ENCODE data around the gene PTPRF. TPM values are rescaled to one million over a fixed set of nuclear protein-coding genes. Genes with fewer than 3 reads are reported as not detected.

Gene PTPRF
- total and polyA plus RNA-seq, 3 experiments from 2014 or later: 0.39 to 0.47 TPM; not detected in 1

- H3K27ac Mint-ChIP-seq: no peak overlapping the region
- H3K4me3 ChIP-seq (ENCODE audit: low read length): peak overlapping the region; percentile 19
- H3K27me3 ChIP-seq (ENCODE audit: insufficient read depth, low read length, poor library complexity, severe bottlenecking): no peaks in the 10 kb centered on the region
- no peak overlapping the region for H3K27ac ChIP-seq (ENCODE audit: low read depth, low read length)
- H3K4me3 Mint-ChIP-seq: peak overlapping the region in 5 of 7 donors; percentile 33 to 75 (median 41)
- ChIA-PET CTCF (no interaction called here), POLR2A (no interaction called here)
- no peaks in the 10 kb centered on the region for H3K36me3 ChIP-seq (ENCODE audit: insufficient read depth, low read length)
- H3K27me3 Mint-ChIP-seq: peaks cover 9 to 26% of the 10 kb centered on the region in 2 donors
- H3K36me3 Mint-ChIP-seq: no peaks in the 10 kb centered on the region
- no peaks in the 10 kb centered on the region for H3K9me3 Mint-ChIP-seq
- peaks cover 0 to 7% (median 0%) of the 10 kb centered on the region in 3 donors for H3K4me1 Mint-ChIP-seq
- no peak for DNase-seq
- H3K9me3 ChIP-seq (ENCODE audit: low read length): no peaks in the 10 kb centered on the region
- H3K4me1 ChIP-seq (ENCODE audit: insufficient read depth, low read length): peaks cover 5% of the 10 kb centered on the region
Measured at GRCh38 chr1:43564551-43565348, 34.1 kb downstream of the PTPRF start.

- H3K4me1 ChIP-seq (ENCODE audit: insufficient read depth, low read length): peaks cover 5% of the 10 kb centered on the region
- ChIA-PET CTCF (no interaction called here), POLR2A (no interaction called here)
- H3K27me3 ChIP-seq (ENCODE audit: insufficient read depth, low read length, poor library complexity, severe bottlenecking): no peaks in the 10 kb centered on the region
- peaks cover 0 to 7% (median 0%) of the 10 kb centered on the region in 3 donors for H3K4me1 Mint-ChIP-seq
- H3K27ac ChIP-seq (ENCODE audit: low read depth, low read length): no peak overlapping the region
- no peaks in the 10 kb centered on the region for H3K9me3 ChIP-seq (ENCODE audit: low read length)
- H3K27me3 Mint-ChIP-seq: peaks cover 9 to 26% of the 10 kb centered on the region in 2 donors
- H3K27ac Mint-ChIP-seq: peak overlapping the region in 1 of 8 donors; percentile 24
- no peaks in the 10 kb centered on the region for H3K9me3 Mint-ChIP-seq
- H3K36me3 ChIP-seq (ENCODE audit: insufficient read depth, low read length): no peaks in the 10 kb centered on the region
- DNase-seq: peak in 2 of 5 donors; percentile 8 to 15
- H3K4me3 ChIP-seq (ENCODE audit: low read length): peak overlapping the region; percentile 19
- H3K36me3 Mint-ChIP-seq: no peaks in the 10 kb centered on the region
- peak overlapping the region; percentile 30 to 75 (median 58) for H3K4me3 Mint-ChIP-seq
Measured at GRCh38 chr1:43565600-43566360, 35.1 kb downstream of the PTPRF start.

GRCh38 chr1:43566382-43567044 lies 35.8 kb downstream of the PTPRF start:
- no peak for DNase-seq
- peak overlapping the region; percentile 52 to 73 (median 54) for H3K4me3 Mint-ChIP-seq
- no peaks in the 10 kb centered on the region for H3K9me3 Mint-ChIP-seq
- no peaks in the 10 kb centered on the region for H3K36me3 Mint-ChIP-seq
- Histone ChIP-seq H3K36me3 (ENCODE audit: insufficient read depth, low read length) (no peaks in the 10 kb centered on the region), H3K27me3 (ENCODE audit: insufficient read depth, low read length, poor library complexity, severe bottlenecking) (no peaks in the 10 kb centered on the region), H3K4me1 (ENCODE audit: insufficient read depth, low read length) (peaks cover 5% of the 10 kb centered on the region), H3K27ac (ENCODE audit: low read depth, low read length) (no peak overlapping the region), H3K9me3 (ENCODE audit: low read length) (no peaks in the 10 kb centered on the region), H3K4me3 (ENCODE audit: low read length) (peak overlapping the region; percentile 19)
- POLR2A ChIA-PET: no interaction called here
- peaks cover 9 to 20% of the 10 kb centered on the region in 2 donors for H3K27me3 Mint-ChIP-seq
- peak overlapping the region in 1 of 8 donors; percentile 24 for H3K27ac Mint-ChIP-seq
- peaks cover 0 to 7% (median 0%) of the 10 kb centered on the region in 3 donors for H3K4me1 Mint-ChIP-seq
- CTCF ChIA-PET: no interaction called here

- H3K27me3 Mint-ChIP-seq: peaks cover 7 to 16% of the 10 kb centered on the region in 2 donors
- H3K27me3 ChIP-seq (ENCODE audit: insufficient read depth, low read length, poor library complexity, severe bottlenecking): no peaks in the 10 kb centered on the region
- ChIA-PET CTCF (no interaction called here), POLR2A (no interaction called here)
- no peaks in the 10 kb centered on the region for H3K36me3 Mint-ChIP-seq
- H3K27ac ChIP-seq (ENCODE audit: low read depth, low read length): no peak overlapping the region
- H3K4me1 Mint-ChIP-seq: peaks cover 0 to 7% (median 0%) of the 10 kb centered on the region in 3 donors
- H3K4me3 Mint-ChIP-seq: no peak overlapping the region
- no peaks in the 10 kb centered on the region for H3K36me3 ChIP-seq (ENCODE audit: insufficient read depth, low read length)
- no peak for DNase-seq
- no peaks in the 10 kb centered on the region for H3K9me3 Mint-ChIP-seq
- H3K4me1 ChIP-seq (ENCODE audit: insufficient read depth, low read length): peaks cover 5% of the 10 kb centered on the region
- no peak overlapping the region for H3K27ac Mint-ChIP-seq
- H3K4me3 ChIP-seq (ENCODE audit: low read length): no peak overlapping the region
- no peaks in the 10 kb centered on the region for H3K9me3 ChIP-seq (ENCODE audit: low read length)
Measured at GRCh38 chr1:43569175-43569574, 38.5 kb downstream of the PTPRF start.

GRCh38 chr1:43570277-43570676 lies 39.6 kb downstream of the PTPRF start:
- Histone ChIP-seq H3K36me3 (ENCODE audit: insufficient read depth, low read length) (no peaks in the 10 kb centered on the region), H3K27me3 (ENCODE audit: insufficient read depth, low read length, poor library complexity, severe bottlenecking) (no peaks in the 10 kb centered on the region), H3K9me3 (ENCODE audit: low read length) (no peaks in the 10 kb centered on the region), H3K4me1 (ENCODE audit: insufficient read depth, low read length) (peaks cover 2% of the 10 kb centered on the region), H3K4me3 (ENCODE audit: low read length) (no peak overlapping the region), H3K27ac (ENCODE audit: low read depth, low read length) (no peak overlapping the region)
- Mint-ChIP-seq H3K27ac (no peak overlapping the region), H3K9me3 (no peaks in the 10 kb centered on the region), H3K4me3 (no peak overlapping the region), H3K36me3 (no peaks in the 10 kb centered on the region), H3K27me3 (peaks cover 7 to 16% of the 10 kb centered on the region in 2 donors), H3K4me1 (peaks cover 6 to 13% (median 7%) of the 10 kb centered on the region in 3 donors)
- DNase-seq: no peak
- ChIA-PET POLR2A (no interaction called here), CTCF (no interaction called here)

GRCh38 chr1:43570715-43571114 lies 40.0 kb downstream of the PTPRF start:
- no peak overlapping the region for H3K27ac Mint-ChIP-seq
- POLR2A ChIA-PET: no interaction called here

GRCh38 chr1:43572084-43572483 lies 41.4 kb downstream of the PTPRF start:
- no peak overlapping the region for H3K4me3 Mint-ChIP-seq
- no peak overlapping the region for H3K4me3 ChIP-seq (ENCODE audit: low read length)
- no peaks in the 10 kb centered on the region for H3K9me3 ChIP-seq (ENCODE audit: low read length)
- H3K27ac Mint-ChIP-seq: peak overlapping the region in 2 of 8 donors; percentile 32 to 47
- no peaks in the 10 kb centered on the region for H3K9me3 Mint-ChIP-seq
- H3K4me1 ChIP-seq (ENCODE audit: insufficient read depth, low read length): no peaks in the 10 kb centered on the region
- CTCF ChIA-PET: interaction anchor here (1.2 kb wide), 1 partner anchor 14 kb away, joined by 3 read pairs; no protein-coding TSS in a partner anchor
- no peak for DNase-seq
- POLR2A ChIA-PET: no interaction called here
- H3K27ac ChIP-seq (ENCODE audit: low read depth, low read length): no peak overlapping the region
- H3K36me3 Mint-ChIP-seq: no peaks in the 10 kb centered on the region
- no peaks in the 10 kb centered on the region for H3K27me3 ChIP-seq (ENCODE audit: insufficient read depth, low read length, poor library complexity, severe bottlenecking)
- peaks cover 18 to 23% (median 21%) of the 10 kb centered on the region in 3 donors for H3K4me1 Mint-ChIP-seq
- H3K27me3 Mint-ChIP-seq: peaks cover 0 to 7% of the 10 kb centered on the region in 2 donors
- H3K36me3 ChIP-seq (ENCODE audit: insufficient read depth, low read length): no peaks in the 10 kb centered on the region

More at GRCh38 chr1:43570715-43571114, 40.0 kb downstream of the PTPRF start:
- no peak overlapping the region for H3K4me3 ChIP-seq (ENCODE audit: low read length)
- H3K4me1 ChIP-seq (ENCODE audit: insufficient read depth, low read length): no peaks in the 10 kb centered on the region
- DNase-seq: no peak
- no peaks in the 10 kb centered on the region for H3K36me3 Mint-ChIP-seq
- H3K4me1 Mint-ChIP-seq: peaks cover 8 to 18% (median 11%) of the 10 kb centered on the region in 3 donors
- H3K27me3 ChIP-seq (ENCODE audit: insufficient read depth, low read length, poor library complexity, severe bottlenecking): no peaks in the 10 kb centered on the region
- H3K4me3 Mint-ChIP-seq: no peak overlapping the region
- peaks cover 7 to 16% of the 10 kb centered on the region in 2 donors for H3K27me3 Mint-ChIP-seq
- no peaks in the 10 kb centered on the region for H3K9me3 ChIP-seq (ENCODE audit: low read length)
- CTCF ChIA-PET: no interaction called here
- no peaks in the 10 kb centered on the region for H3K36me3 ChIP-seq (ENCODE audit: insufficient read depth, low read length)
- no peak overlapping the region for H3K27ac ChIP-seq (ENCODE audit: low read depth, low read length)
- H3K9me3 Mint-ChIP-seq: no peaks in the 10 kb centered on the region
